ENCODE data around the gene ZZZ3.
A peak's percentile ranks its signal among the peaks of the same experiment; 100 is the strongest.
"Not testable (repeated sequence)": the region's sequence is repeated elsewhere in the genome, so short reads cannot be mapped to it uniquely, and the experiment has no call there.

ZZZ3 gene

GRCh38 chr1:77682460-77683159 lies at the start of gene ZZZ3:
ZZZ3 (minus strand) TSS chr1:77682658; CDS start chr1:77633354, 49,304 bp downstream.
- peak; percentile 96 for DNase-seq (ENCODE audit: low spot score)

GRCh38 chr1:77732090-77732489 lies 49.6 kb upstream of the ZZZ3 start:
- no peak for DNase-seq (ENCODE audit: low spot score)

- DNase-seq (ENCODE audit: low spot score), result no peak
These were observed 43.2 kb upstream of the ZZZ3 start for GRCh38 chr1:77725706-77726105.

GRCh38 chr1:77718181-77718580 lies 35.7 kb upstream of the ZZZ3 start:
- DNase-seq (ENCODE audit: low spot score), result no peak

- no peak for DNase-seq (ENCODE audit: low spot score)
These were observed 33.6 kb upstream of the ZZZ3 start for GRCh38 chr1:77716065-77716464.

GRCh38 chr1:77709727-77710126 lies 27.3 kb upstream of the ZZZ3 start:
- DNase-seq (ENCODE audit: low spot score), result no peak

GRCh38 chr1:77706321-77706720 lies 23.9 kb upstream of the ZZZ3 start:
- no peak for DNase-seq (ENCODE audit: low spot score)

- DNase-seq (ENCODE audit: low spot score), result no peak
These were observed 22.3 kb upstream of the ZZZ3 start for GRCh38 chr1:77704736-77705135.

- not testable (repeated sequence) for DNase-seq (ENCODE audit: low spot score)
These were observed 17.2 kb upstream of the ZZZ3 start for GRCh38 chr1:77699673-77700072.

- no peak for DNase-seq (ENCODE audit: low spot score)
These were observed 15.0 kb upstream of the ZZZ3 start for GRCh38 chr1:77697441-77697840.

GRCh38 chr1:77688939-77689338 lies 6.5 kb upstream of the ZZZ3 start:
- DNase-seq (ENCODE audit: low spot score), result no peak

- DNase-seq (ENCODE audit: low spot score), result no peak
These were observed 5.1 kb upstream of the ZZZ3 start for GRCh38 chr1:77687519-77687906.

- DNase-seq (ENCODE audit: low spot score), result no peak
These were observed 4.5 kb upstream of the ZZZ3 start for GRCh38 chr1:77686796-77687518.

- DNase-seq (ENCODE audit: low spot score), result peak; percentile 92
These were observed 996 bp upstream of the ZZZ3 start for GRCh38 chr1:77683160-77684148.

GRCh38 chr1:77680173-77680572 lies 2.3 kb downstream of the ZZZ3 start:
- DNase-seq (ENCODE audit: low spot score), result no peak

- DNase-seq (ENCODE audit: low spot score), result no peak
These were observed 3.5 kb downstream of the ZZZ3 start for GRCh38 chr1:77678660-77679610.

GRCh38 chr1:77674807-77675206 lies 7.7 kb downstream of the ZZZ3 start:
- DNase-seq (ENCODE audit: low spot score), result not testable (repeated sequence)

- DNase-seq (ENCODE audit: low spot score), result no peak
These were observed 8.6 kb downstream of the ZZZ3 start for GRCh38 chr1:77673716-77674355.

- no peak for DNase-seq (ENCODE audit: low spot score)
These were observed 9.4 kb downstream of the ZZZ3 start for GRCh38 chr1:77673030-77673429.

GRCh38 chr1:77672374-77672773 lies 10.1 kb downstream of the ZZZ3 start:
- DNase-seq (ENCODE audit: low spot score), result no peak

GRCh38 chr1:77671836-77672235 lies 10.6 kb downstream of the ZZZ3 start:
- no peak for DNase-seq (ENCODE audit: low spot score)
